GM06990 (cell line): ENCODE measurements around the gene PIGS.

Experiments used
- DNase-seq: peaks from one replicate; pipeline ENCODE4 v3.0.0-alpha.2; 2011; ENCODE audit not compliant: insufficient read length; ENCODE audit errors: extremely low read depth
- H3K27me3 ChIP-seq: replicated peaks from 2 replicates; pipeline ENCODE4 v1.6.0; 2011; ENCODE audit warnings: low read length; ENCODE audit not compliant: control insufficient read depth, insufficient read depth
- H3K36me3 ChIP-seq: 2 replicates; pipeline ENCODE4 v1.5.1; 2011; ENCODE audit warnings: low read length; ENCODE audit not compliant: control insufficient read depth, insufficient read depth
- H3K4me3 ChIP-seq: replicated peaks from 2 replicates; pipeline ENCODE4 v1.5.1; 2011; ENCODE audit warnings: low read depth, mild to moderate bottlenecking, control low read depth, low read length
- TF ChIP-seq, protein P1 (sequence below): IDR thresholded peaks from 2 replicates; pipeline ENCODE4 v1.5.1; 2011; ENCODE audit warnings: low read length, control low read depth, mild to moderate bottlenecking, inconsistent platforms; ENCODE audit not compliant: insufficient read depth, poor library complexity, severe bottlenecking

The PIGS gene

GRCh38 chr17:28508211-28508724, 63.1 kb downstream of the PIGS start:
- no peaks in the 10 kb centered on the region for H3K36me3 ChIP-seq
- TF ChIP-seq, protein P1, sequence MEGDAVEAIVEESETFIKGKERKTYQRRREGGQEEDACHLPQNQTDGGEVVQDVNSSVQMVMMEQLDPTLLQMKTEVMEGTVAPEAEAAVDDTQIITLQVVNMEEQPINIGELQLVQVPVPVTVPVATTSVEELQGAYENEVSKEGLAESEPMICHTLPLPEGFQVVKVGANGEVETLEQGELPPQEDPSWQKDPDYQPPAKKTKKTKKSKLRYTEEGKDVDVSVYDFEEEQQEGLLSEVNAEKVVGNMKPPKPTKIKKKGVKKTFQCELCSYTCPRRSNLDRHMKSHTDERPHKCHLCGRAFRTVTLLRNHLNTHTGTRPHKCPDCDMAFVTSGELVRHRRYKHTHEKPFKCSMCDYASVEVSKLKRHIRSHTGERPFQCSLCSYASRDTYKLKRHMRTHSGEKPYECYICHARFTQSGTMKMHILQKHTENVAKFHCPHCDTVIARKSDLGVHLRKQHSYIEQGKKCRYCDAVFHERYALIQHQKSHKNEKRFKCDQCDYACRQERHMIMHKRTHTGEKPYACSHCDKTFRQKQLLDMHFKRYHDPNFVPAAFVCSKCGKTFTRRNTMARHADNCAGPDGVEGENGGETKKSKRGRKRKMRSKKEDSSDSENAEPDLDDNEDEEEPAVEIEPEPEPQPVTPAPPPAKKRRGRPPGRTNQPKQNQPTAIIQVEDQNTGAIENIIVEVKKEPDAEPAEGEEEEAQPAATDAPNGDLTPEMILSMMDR, result no peak
- H3K4me3 ChIP-seq, result no peak overlapping the region
- no peaks in the 10 kb centered on the region for H3K27me3 ChIP-seq
- DNase-seq, result no peak

GRCh38 chr17:28507567-28508203, 63.6 kb downstream of the PIGS start:
- Histone ChIP-seq H3K27me3 (no peaks in the 10 kb centered on the region), H3K36me3 (no peaks in the 10 kb centered on the region), H3K4me3 (no peak overlapping the region)
- DNase-seq, result no peak
- TF ChIP-seq, protein P1, result no peak

DNA sequence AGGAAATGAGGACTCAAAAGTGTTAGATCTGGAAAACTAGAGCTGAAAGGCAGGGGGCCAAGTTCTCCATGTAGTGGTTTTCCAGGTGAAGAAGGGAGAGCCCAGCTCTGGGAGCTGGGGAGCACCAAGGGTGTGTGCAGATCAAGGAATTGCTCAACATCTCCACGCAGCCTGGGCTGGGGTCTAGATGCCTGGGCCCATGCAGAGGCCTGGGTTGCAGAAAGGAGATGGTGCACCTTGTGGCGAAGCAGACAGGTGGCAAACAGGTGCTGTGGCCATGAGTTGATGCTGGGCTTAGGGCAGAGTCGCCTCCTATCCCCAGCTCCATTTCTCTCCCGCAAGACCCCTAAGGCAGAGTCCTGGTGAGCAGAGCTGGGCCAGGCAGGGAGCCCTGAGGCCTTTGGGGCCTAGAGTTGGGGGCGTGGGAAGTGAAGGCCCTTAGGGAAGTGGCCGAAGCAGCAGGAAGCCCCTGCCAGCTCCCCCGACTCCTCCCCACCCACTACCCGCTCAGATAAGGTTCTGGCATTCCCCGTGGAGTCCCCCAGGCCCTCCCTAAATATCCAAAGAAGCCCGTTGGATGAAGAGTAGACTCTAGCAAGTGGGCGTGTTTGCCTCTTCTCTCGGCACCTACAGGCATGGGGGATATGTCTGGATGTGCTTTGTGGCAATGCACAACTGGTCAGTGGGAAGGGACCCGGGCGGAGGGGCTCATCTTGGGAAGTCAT, 64.4 kb downstream of the PIGS start:
- no peak for DNase-seq
- TF ChIP-seq, protein P1, result no peak
- H3K36me3 ChIP-seq, result no peaks in the 10 kb centered on the region
- H3K27me3 ChIP-seq, result no peaks in the 10 kb centered on the region
- H3K4me3 ChIP-seq, result no peak overlapping the region

DNA sequence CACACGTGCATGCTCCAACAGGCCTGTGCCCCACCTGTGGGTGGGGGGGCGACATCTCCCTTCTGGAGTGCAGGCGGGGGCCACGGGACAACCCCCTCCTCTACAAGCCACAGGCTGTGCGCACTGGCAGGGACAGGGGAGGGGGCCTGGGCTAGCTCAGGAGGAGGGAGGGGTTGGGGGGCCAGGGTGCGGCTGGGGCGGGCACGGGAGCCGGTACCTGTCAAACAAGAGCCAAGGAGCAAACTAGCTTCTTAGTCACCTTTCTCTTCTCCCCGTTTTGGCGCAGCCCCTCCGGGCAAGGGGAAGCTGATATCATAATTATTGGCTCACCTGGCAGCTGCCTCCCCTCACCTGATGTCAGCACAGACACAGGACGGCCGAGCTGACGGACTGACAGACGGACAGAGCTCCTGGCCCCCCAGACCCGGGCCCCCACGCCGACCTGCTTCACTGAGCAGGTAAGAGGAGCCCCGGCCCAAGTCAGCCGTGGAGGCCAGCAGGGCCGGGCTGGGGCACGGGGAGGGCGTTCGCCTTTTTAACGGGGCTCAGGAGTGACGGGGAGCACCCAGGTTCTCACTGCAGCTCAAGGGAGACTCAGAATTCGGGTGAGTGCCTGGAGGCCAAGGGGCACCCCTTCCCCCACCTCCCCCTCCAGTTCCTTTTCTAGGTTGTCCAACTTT, 65.2 kb downstream of the PIGS start, which contains the start of gene FOXN1:
TSS of gene FOXN1 (plus strand) at position 363 of the 680 bp plus-strand sequence. CDS start 17,622 bp downstream, outside the sequence.
- Histone ChIP-seq H3K4me3 (no peak within 1 kb of the TSS), H3K36me3 (no peaks in the 10 kb centered on the region), H3K27me3 (no peaks in the 10 kb centered on the region)
- no peak for DNase-seq
- TF ChIP-seq, protein P1, result no peak

DNA sequence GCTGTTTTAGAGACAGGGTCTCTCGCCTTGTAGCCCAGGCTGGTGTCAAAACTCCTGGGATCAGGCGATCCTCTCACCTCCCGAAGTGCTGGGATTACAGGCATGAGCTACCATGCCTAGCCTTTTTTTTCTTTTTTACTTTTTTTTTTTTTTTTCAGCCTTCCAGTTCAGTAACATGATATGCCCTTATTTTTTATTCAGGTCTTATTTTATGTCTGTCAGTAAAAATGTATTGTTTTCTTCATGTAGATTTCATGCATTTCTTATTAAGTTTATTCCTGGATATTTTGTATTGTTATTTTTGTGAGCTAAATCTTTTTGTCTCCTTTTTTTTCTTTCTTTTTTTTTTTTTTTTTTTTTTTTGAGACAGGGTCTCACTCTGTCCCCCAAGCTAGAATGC, 67.9 kb downstream of the PIGS start:
- DNase-seq, result no peak
- Histone ChIP-seq H3K36me3 (no peaks in the 10 kb centered on the region), H3K4me3 (no peak overlapping the region), H3K27me3 (no peaks in the 10 kb centered on the region)
- TF ChIP-seq, protein P1, result no peak
